Measurements from ENCODE around the gene CNTFR. TPM values are rescaled to one million over a fixed set of nuclear protein-coding genes. Genes with fewer than 3 reads are reported as not detected.
"Not testable (repeated sequence)": the region's sequence is repeated elsewhere in the genome, so short reads cannot be mapped to it uniquely, and the experiment has no call there.

Gene CNTFR
- total RNA-seq (2021; ENCODE audit: unreplicated experiment) (2.7 TPM), Bru-seq, nascent RNA (percentile 31 among the genes with signal in this experiment), BruChase-seq, experiment 1, labeled RNA remaining after a 2-hour chase (percentile 39 among the genes with signal in this experiment), BruChase-seq, experiment 2, labeled RNA remaining after a 6-hour chase (percentile 34 among the genes with signal in this experiment)
- polyA plus RNA-seq (2012; ENCODE audit: insufficient read length): 2.1 TPM
- long read RNA-seq, partial matches to known transcripts: 1 of 1 reads
- long read RNA-seq, other reads (novel, unspliced or antisense): 0 of 1 reads

- peaks cover 6% of the 10 kb centered on the region for H3K27me3 ChIP-seq (ENCODE audit: control insufficient read depth, insufficient read depth, low read length)
- ChIA-PET POLR2A (no interaction called here), CTCF (no interaction called here)
- TF ChIP-seq SIN3A (IDR thresholded peaks at IDR 0.05; ENCODE audit: borderline replicate concordance, insufficient read depth, low read depth, low read length): no peak
- TF ChIP-seq REST (IDR thresholded peaks at IDR 0.05; ENCODE audit: insufficient read depth in 1 of 2, low read depth in 2 of 2, low read length in 1 of 2): no peak
- no peak for TF ChIP-seq TCF7L2 (IDR thresholded peaks at IDR 0.05; ENCODE audit: low read depth, low read length)
- TF ChIP-seq CTCF (IDR thresholded peaks at IDR 0.05): no peak
- TF ChIP-seq POLR2AphosphoS5 (IDR thresholded peaks at IDR 0.05; ENCODE audit: low read depth, low read length): no peak
- H3K27ac ChIP-seq (ENCODE audit: low read length): no peak within 1 kb of the TSS
- no TSS peak for BruUV-seq (replicated peaks)
- DNase-seq (ENCODE audit: low read depth, low spot score): no peak
- no peaks in the 10 kb centered on the region for H3K9me3 ChIP-seq (ENCODE audit: control insufficient read depth, insufficient read depth, low read depth, low read length)
- no peaks in the 10 kb centered on the region for H3K36me3 ChIP-seq (ENCODE audit: control insufficient read depth, insufficient read depth, low read length)
- H3K4me1 ChIP-seq (ENCODE audit: control insufficient read depth, insufficient read depth, low read length): peaks cover 10% of the 10 kb centered on the region
- in situ Hi-C loops (cut with HindIII; ENCODE audit: low pct_unique_long_range_greater_than_20kb, low sequenced_read_pairs): no loop called here
- ATAC-seq: peak; percentile 55
- intact Hi-C loops (cut with micrococcal nuclease; ENCODE audit: unreplicated experiment): loop anchor here (5.0 kb wide), 1 partner anchor 188 kb away; no protein-coding TSS in a partner anchor
- peak within 1 kb of the TSS; percentile 36 to 42 for H3K4me3 ChIP-seq (ENCODE audit: low read depth in 2 of 2, low read length in 2 of 2)
Measured at GRCh38 chr9:34589636-34590380, at the start of gene CNTFR. Gene CNTFR (minus strand): TSS chr9:34589724. CDS start chr9:34568981, 20,743 bp downstream.

GRCh38 chr9:34639322-34639721 is 49.8 kb upstream of the CNTFR start:
- H3K9me3 ChIP-seq (ENCODE audit: control insufficient read depth, insufficient read depth, low read depth, low read length); ATAC-seq; BruUV-seq (replicated peaks); H3K27me3 ChIP-seq (ENCODE audit: control insufficient read depth, insufficient read depth, low read length); intact Hi-C loops (cut with micrococcal nuclease; ENCODE audit: unreplicated experiment); H3K36me3 ChIP-seq (ENCODE audit: control insufficient read depth, insufficient read depth, low read length); H3K4me3 ChIP-seq (ENCODE audit: low read depth in 2 of 2, low read length in 2 of 2); DNase-seq (ENCODE audit: low read depth, low spot score); H3K27ac ChIP-seq (ENCODE audit: low read length); in situ Hi-C loops (cut with HindIII; ENCODE audit: low pct_unique_long_range_greater_than_20kb, low sequenced_read_pairs): not testable (repeated sequence)
- ChIA-PET CTCF (interaction anchor here (0.6 to 1.4 kb wide), 4 partner anchors 19 to 786 kb away, joined by 3 to 6 read pairs (median 4); partner anchors contain the start of gene DCTN3), POLR2A (interaction anchor here (0.6 kb wide), 1 partner anchor 677 kb away, joined by 10 read pairs; no protein-coding TSS in a partner anchor)
- peaks cover 13% of the 10 kb centered on the region for H3K4me1 ChIP-seq (ENCODE audit: control insufficient read depth, insufficient read depth, low read length)
